NAMALWA (cell line): ENCODE results near the gene F5.
"Not testable (repeated sequence)": the region's sequence is repeated elsewhere in the genome, so short reads cannot be mapped to it uniquely, and the experiment has no call there.

ENCODE experiments used
- DNase-seq: peaks from one replicate; pipeline ENCODE4 v3.0.0-alpha.2; 2015; ENCODE audit warnings: low spot score

Gene F5

DNA sequence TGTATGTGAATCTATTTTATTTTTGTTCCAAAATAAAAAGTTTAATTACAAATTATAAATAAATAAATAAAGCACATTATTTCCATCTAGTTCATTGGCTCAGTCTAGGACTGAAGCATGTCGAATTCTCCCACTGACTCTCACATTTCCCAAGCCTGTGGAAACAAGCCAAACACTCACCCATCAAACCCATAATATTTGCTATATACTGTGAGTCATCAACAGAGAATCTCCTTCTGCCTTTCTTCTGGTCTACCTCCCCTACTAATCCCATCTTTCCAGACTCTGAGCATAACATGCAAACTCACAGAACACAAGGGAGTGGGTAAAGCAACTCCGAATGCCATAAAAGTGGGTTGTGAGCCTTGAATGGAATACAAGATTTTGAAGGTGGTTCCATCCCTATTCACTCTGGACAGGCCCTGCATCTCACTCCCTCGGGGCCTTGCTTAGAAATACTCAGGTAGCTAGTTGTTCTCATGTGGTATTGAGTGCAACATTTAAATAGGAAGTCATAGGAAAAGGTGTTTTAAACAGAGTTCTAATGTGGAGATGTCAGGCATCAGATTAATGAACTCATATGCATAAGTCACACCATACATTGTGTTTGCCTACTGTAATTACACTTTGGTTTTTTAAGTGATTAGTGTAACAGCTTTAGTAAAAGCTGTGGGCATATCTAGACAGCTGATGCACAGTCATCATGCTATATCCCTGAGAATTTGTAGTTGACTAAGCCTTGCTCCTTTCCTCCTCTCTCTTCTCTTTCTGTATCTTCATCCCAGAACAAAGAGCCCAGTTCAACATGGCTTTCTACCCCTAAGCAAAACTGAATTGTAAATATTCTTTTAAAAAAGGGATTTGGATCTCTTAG is 47.0 kb downstream of the F5 start:
- no peak for DNase-seq

DNA sequence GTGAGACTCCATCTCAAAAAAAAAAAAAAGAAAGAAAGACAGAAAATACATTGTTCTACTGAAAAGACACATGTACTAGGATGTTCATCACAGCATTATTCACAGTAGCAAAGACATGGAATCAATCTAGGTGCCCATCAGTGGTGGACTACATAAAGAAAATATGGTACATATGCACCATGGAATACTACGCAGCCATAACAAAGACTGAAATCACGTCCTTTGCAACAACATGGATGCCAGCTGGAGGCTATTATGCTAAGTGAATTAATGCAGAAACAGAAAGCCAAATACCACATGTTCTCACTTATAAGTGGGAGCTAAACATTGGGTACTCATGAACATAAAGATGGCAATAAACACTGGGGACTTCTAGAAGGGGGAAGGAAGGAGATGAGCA is 51.6 kb downstream of the F5 start:
- DNase-seq: no peak

DNA sequence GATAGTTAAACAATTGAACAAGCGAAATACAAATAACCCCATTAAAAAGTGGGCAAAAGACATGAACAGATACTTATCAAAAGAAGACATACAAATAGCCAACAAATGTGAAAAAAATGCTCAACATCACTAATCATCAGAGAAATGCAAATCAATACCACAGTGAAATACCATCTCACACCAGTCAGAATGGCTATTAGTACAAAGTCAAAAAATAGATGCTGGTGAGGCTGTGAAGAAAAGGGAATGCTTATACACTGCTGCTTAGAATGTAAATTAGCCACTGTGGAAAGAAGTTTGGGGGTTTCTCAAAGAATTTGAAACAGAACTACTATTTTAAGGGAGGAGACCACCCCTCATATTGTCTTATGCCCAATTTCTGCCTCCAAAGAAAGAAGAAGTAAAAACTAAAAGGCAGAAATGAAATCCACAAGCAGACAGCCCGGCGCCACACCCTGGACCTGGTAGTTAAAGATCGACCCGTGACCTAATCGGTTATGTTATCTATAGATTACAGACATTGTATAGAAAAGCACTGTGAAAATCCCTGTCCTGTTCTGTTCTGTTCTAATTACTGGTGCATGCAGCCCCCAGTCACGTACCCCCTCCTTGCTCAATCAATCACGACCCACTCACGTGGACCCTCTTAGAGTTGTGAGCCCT is 52.6 kb downstream of the F5 start:
- not testable (repeated sequence) for DNase-seq

DNA sequence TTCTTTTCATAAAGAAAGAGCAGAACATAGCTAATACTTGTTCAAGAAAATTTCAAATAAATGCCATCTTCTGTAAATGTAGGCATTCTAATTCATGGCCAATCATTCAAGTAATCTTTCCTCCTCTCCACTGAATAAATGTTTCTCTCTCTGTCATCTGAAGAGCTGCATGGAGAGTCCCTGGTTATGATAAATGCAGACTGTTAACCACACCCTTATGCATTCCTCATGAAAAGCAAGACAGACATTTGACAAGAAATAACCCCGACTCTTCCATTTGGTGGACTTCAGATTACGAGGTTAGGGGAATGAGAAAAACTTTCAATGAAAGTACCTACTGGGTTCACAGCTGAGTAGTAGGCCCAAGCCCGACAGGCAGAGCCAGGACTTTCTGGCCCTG is 55.8 kb downstream of the F5 start:
- no peak for DNase-seq

DNA sequence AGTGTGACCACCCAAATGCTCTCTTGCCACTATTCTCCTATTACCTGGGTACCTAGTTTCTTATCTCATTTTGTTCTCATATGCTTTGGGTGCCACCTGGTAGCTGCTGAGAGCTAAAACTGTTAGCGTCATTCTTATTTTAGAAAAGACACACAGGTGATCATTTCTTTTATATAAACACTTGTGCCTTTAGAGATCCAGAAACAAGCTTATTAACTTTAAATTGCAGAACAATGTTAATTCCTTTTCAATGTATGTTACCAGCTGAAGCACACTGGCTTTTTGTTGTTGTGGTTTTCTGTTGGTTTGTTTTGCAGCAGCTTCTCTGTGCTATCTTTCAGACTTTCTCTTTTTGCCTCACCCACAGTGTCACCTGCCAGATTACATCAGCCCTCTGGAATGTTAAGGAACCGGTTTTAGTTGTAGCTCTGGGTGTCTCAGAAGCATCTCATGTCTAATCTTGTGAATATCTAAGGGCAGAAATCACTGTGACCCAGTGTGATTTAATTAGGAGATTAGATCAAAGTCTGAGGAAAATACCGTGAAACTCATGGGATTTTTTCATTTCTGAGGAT is 57.1 kb downstream of the F5 start:
- DNase-seq: no peak

DNA sequence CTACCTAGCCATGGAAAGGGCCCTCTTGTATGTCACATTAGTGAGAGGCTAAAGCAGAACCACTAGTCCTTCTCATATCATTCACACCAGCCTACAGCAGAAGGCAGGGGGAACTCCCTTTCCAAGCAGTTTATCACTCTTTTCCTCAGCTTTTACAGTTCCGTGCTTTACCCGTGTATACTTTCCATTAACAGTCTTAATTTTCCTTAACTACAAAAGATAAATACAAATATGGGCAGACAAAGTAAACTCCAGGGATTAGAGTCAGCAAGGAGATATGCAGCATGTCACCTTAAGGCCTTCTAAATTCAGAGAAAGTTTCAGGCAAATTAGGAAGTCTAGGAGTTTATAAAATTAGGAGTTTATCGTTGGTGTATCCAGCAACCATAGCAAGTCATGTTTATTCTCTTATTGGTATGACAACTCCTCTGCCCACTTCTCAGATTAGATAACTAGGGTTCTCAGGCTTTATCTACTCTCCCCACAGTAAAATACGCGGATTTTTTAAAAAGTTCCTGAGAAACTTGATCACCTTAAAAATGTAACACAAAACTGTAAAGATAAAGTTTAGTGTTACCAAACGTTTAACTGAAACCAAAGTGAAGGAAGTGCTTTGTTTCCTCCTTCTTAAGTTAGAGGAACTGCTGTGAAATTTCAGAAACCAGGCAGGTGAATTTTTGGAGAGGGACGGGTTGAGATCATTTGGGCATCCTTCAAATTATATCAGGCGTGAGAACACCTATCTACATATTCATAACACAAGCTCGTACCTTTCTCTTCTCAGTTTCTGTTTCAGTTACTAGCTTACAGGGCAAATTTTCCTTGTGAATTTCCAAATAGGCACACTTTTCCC is 57.8 kb downstream of the F5 start:
- no peak for DNase-seq

DNA sequence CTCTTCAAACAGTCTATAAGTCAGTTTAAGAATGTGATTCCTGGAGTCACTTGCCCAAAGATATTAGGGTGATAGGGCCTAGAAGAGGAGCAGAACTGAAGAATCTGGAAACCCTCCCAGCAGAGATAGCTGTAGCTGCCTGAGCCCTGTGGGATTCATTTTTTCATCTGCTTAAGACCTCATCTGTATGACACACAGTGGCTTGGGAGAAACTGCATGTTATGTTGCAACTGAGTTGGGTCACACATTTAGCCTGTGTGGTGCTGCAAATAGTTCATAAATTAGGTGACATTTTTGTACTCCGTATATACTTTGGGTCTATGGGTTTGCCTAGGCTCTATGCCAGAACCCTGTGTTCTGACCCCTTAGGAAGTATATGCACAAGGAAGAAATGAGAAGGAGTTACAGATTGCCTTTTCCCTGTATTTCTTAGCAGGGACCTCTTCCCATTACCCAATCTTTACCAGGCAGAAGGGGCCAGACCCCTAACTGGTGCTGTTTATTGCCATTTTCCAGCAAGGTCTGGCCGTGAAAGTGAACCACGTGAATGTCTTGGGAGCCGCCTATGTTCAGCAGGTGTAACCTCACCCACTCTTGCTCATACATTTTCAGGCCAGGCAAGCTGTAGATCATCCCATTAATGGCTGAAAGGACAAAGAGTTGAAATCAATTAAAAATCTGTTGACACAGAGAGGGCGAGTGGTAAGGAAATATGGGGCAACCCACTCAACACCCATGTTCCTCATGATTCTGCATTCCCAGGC is 58.6 kb downstream of the F5 start:
- no peak for DNase-seq

DNA sequence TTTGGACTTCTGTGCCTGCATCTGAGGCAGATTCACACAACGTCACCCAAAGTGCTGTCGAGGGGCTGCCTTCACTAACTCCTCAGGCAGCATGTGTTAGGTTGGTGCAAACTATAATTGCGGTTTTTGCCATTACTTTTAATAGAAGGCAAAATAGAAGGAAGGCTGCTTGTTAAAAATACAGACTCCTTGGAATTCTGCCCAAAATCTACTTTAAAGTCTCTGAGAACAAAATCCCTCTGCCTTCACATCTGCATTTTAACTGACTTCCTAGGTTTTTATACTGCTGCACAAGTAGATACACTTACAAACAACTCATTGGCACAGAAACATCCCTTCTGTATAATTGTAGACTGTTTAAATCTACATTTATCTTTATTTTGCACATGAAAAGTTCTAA is 59.3 kb downstream of the F5 start:
- no peak for DNase-seq

DNA sequence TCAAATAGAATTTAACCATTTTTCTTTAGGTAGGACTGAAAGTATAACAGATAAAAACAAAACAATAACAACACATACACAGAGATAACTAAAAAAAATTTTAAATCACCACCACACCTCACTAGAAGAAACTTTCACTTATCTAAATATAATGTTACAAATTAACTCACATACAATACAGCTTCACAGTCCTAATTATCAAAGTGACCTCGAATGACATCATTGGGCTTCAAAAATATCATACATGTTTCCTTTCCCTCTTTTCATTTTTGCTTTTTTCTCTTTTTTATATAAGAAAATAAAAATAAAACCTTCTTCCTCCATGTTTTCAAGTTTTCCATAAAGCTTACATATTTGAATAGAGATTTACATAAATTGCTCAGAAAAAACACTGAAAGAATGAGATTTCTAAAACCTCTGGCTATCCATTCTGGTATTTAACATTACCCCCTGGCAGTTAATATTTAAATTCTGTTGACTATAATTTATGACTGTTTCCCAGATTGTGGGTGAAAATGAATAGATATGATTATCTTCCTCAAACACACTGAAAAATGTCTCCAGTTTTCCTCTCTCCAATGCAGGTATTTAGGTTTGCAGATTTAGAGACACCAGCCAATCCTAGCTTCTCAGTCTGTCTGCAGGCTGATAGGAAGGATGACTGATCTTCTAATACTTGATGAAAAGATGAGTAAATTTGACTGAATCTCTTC is 60.0 kb downstream of the F5 start:
- DNase-seq: no peak

DNA sequence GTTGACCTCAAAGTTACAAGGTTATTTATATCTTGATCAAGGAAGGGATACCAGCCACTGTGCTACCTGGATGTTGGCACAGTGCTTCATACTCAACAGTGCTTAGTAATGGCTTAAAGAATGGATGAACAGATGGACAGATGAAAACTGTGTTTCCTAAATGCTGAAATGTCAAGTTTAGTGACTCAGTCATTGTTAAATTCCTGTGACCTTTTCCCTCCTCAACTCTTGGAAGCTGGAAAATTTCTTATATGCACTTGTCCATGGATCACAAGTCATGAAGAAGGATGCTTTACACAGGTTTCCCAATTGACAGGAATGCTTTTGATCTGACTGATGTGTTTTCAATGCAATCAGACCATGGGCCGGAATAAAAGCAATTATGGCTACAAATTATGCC is 60.9 kb downstream of the F5 start:
- no peak for DNase-seq

DNA sequence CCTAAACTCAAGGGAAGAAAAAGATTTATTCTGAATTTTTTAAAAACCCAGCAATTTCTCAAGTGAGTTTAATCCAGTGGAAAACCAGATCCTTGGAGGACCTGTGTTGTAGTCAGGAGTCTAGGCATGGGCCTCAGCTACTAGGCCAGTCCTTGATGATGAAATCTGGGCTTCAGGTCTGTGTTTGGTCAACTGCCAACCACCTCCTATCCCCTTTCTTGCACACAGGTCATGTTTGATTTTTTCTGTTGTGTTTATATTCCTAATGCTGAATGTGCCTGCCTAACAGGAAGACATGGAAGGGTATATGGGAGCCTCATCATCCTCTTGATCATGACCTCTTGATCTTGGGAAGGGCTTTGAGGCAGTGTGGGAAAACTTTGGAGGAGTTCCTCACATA is 62.4 kb downstream of the F5 start:
- no peak for DNase-seq

DNA sequence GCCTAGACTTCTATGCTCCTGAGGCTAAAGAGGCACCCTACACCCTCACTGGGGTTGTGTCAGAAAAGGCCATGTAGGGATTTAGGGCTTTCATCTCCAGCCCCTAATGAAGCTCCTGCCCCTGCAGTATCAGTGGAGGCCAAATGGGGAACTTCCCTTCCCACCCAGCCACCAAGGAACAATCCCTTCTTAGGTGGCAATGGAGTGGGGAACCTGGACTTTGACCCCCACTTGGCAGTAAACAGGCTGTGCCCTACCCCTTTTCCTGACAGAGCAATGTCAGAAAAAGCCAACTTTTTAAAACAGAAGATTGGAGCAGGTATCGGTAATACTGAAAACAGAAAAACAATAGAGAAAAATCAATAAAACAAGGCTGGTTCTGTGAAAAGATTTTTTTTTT is 65.1 kb downstream of the F5 start:
- no peak for DNase-seq

DNA sequence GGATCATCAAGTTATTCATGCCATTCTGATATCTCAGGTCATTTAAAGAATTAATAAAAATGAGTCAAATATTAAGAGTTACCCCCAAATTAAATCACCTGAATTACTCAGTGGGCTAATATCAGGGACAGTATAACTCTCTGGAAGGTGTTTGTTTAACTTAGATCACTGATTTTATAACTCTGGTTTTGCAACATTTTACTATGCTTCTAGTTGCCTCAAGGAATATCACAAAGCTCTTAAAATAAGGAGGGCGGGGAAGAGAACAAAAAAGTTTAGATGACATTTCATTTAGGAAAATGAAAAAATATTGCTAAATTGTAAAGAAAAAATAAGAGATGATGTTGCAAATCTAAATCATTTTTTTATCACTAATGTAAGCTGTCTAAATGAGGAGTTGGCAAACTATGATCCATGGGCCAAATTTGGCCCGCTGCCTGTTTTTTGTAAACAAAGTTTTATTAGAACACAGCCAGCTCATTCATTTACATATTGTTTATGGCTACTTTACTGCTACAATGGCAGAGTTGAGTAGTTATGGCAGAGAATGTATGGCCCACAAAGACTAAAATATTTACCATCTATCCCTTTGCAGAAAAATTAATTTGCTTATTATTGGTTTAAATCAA is 68.6 kb downstream of the F5 start:
- DNase-seq: no peak

DNA sequence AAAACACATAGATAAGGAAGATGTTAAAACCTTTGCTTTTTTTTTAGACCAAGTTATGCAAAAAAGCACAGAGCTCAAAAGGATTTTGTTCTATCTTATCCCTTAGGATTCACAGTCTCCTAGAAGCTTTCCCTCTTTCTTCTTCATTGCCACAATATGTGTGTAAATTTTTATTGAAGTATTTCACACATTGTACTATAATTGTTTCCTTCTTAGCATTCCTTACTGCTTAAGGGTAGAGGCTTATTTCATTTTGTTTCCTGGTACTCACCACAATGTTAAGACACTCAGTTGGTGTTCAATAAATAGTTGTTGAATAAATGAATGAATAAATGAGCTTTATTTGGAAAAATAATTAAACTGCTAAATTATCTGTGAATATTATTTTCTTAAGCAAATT is 70.6 kb downstream of the F5 start:
- DNase-seq: no peak

DNA sequence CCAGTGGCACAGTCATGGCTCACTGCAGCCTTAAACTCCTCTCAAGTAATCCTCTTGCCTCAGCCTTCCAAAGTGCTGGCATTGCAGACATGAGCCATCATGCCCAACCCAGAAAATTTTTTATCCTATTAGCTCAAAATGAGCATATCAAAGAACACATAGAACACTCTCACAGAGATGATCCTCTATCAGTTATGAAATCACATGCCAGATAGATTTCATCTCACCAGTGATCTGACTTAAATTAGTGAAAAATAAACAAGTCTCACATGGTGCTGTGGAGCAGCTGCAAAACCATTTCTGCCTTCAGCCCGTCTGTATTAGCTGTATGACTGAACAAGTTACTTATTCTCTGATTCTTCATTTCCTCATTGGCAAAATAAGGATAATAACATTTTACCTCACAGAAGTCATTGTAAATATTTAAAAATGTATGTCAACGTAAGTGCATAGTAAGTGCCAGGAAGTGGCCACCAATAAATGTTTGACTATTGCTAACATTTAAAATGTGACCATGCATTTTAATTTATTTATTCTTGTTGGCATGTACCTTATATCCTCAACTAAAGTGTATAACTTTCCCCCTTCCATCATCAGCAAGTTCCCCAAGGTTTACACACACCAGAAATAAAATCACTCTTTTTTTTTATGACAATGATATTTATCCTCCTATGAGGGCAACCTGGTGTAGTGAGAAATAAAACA is 71.6 kb downstream of the F5 start:
- no peak for DNase-seq

DNA sequence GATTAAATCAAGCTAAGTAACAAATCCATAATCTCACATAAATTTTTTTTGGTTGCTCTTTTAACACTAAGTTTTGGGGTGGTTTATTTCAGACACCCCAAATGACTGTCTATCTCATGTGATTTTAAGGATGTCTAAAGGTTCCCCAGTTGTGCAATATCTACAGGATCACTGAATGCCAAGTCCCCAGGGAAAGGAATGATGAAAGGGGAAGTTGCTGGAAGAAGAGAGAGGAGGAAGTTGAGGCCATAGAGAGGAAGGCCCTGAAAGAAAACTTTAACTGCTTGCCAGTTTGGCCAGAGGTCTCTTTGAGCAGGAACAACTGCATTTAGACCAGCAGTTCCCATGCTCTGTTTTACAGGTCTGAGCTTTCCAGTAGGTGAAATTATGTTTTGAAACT is 73.1 kb downstream of the F5 start:
- no peak for DNase-seq

DNA sequence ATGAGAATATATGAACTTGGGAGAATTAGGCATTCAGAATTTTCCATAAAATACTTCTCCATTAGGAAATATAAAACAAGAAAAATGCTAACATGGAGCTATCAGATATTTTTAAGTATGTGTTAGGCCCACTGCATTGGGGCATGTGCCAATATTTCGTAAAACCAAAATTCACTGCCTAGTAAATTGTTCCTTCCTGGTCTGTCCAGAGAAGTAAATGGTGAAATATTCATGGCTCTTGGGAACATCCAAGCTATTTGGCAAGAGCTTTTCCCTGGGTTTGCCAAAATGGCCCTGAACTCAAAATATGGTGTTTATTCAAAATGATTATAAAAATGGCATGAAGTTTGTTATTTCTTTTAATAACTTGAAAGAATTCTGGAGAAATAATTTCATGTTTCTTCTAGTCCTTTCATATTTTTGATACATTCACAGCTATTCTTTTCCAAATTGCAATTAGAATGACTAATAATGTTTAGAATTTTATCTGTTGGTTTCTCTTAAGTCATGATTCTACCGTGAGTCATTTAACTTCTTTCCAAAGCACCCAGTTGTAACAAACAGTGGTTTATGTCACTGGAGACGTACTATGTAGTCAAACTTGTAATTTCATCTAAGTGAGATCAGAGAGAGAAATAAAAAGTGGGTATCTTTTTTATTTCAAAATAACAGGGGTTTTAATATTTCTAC is 74.8 kb downstream of the F5 start:
- DNase-seq: no peak

DNA sequence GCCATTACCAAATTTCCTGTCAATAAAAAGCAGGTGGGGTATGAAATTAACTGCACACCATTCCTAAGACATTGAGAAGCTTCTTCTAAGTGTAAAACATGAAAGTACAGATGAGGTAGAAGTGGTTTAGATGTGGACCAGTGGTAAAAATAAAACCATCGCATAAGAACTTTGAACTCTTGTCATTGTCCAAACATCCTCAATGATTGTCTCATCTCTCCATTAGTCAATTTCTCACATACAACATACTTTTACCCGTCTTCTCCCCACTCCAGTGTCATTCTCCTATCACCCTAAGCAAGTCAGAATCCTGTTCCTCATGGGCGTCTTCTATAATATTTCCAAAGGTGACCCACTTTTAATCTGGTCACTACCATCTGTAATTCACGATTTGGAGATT is 76.2 kb downstream of the F5 start:
- no peak for DNase-seq

DNA sequence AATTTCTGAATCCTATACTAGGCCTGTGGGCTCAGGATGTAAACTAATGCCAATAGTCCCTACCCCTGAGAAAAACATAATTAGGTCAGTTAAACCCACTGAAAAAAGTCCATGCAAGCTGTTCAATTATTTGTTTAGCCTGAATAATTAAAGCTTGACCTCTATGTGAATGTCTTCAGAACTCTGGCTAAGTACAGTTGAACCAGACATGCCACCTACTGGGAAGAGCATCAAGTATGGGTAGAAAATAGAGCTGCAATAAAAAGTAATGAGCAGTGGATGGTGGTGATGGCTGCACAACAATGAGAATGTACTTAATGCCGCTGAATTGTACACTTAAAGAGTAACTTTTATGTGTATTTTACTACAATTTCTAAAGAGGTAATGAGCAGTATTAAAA is 76.9 kb downstream of the F5 start:
- DNase-seq: no peak
